NT2/D1 (cell line): ENCODE measurements around the gene NPLOC4.

Experiments
- SUZ12 ChIP-seq: IDR thresholded peaks from 2 replicates; pipeline ENCODE4 v1.6.1; 2011; ENCODE audit not compliant: insufficient read length, insufficient read depth; ENCODE audit errors: extremely low read depth
- YY1 ChIP-seq: IDR thresholded peaks from 2 replicates; pipeline ENCODE4 v1.6.1; 2011; ENCODE audit not compliant: insufficient read length, insufficient read depth
- ZNF274 ChIP-seq: IDR thresholded peaks from 2 replicates; pipeline ENCODE4 v1.6.1; 2011; ENCODE audit warnings: mild to moderate bottlenecking, low read depth, low read length

DNA sequence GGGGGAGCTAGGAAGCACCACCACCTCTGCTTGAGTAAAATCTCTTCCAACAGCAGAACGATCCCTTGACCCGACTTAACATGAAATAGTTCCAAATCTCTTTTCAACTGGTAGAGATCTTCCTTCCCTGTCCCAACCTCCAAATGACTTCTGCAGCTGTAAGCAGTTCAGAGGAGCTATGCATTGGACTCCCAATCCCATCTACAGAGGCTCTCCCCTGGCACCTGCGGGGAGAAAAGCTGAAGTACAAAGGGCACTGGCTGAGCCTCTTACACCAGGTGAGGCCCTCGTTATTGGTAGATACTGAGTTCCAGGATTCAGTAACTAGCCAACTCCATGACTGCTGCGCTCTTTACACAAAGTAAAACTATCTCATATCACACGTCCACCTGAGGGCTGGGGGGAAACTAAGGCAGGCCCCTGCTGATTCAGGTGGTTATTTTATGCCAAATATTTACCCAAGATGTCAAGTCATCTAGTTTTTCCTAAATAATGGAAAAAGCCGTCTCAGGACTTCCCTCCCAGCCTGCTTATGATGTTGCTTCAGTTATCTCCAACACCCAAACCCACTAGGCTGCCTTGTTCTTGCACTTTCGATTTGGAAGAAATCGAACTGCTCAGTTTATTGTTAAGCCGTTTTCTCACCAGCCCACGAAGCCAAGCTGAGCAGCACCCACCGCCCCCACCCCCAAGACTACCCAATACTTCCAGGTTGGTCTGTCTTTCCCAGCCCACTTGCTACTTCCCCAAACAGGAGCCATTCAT lies 127.5 kb downstream of the NPLOC4 start:
- no peak for TF ChIP-seq ZNF274
- TF ChIP-seq YY1 = no peak
- no peak for TF ChIP-seq SUZ12
